8988T (cell line): ENCODE results near the gene FAP.

Source experiments
- DNase-seq: peaks from one replicate; pipeline ENCODE4 v3.0.0; 2011

Gene FAP

DNA sequence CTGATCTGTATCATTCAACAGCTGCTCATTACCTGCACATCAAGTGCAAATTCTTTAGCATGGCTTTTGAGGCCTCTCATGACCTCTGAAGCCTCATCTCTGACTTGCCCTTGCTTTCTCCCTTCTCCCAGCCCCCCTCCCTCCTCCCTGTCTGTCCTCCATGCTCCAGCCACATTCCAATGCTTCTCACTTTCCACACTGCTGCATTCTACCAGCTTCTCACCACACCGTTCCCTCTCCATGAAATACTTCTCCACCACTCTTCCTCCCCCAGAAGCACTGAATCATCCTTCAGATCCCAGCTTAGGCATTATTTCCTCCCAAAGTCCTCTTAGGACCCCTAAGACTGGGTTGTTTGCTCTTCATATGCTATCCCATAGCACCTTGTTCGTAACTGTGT is 118.1 kb downstream of the FAP start:
- DNase-seq = no peak

DNA sequence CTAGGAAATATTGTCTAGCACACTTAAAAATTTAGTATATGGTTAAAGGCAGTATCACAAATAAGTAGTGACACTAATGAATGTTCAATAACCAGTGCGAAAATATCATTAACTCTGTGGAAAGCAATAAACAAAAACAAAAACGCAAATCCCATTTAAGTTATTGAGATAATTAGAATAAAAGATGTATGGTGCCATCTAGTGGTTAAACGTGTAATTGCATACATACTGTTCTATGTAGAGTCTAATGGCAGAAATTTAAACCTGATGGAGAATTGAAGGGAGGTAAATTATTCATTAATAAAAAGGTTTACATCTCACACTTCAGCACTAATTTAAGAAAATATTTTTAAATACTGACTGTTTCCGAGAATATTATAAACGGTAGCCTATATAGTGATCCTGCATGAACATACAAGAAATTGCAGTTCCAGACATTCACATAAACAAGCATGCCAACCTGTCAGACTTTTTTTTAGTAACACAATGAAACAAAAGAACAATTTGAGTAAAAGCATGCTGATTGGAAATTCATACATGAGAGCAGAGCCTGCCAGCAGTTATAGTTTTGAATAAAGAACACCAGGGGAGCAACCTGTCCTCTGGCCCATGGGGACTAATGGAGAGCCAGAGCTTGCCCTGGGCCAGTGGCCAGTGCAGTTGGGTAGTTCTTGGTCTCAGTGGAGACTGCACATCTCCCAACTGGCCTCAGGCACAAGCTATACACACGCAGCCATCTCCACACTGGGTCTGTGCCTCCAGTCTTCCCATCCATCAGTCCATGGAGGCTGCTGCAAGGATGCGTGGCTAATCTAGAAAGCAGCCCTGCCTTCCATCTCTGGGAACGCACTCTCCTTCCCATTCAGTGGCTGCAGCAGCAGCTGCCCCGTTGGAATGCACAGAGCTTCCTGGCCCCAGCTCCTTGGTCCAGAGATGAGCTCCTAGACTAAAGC is 119.2 kb downstream of the FAP start:
- DNase-seq = no peak
